ENCODE measurements around the gene OPN3. TPM values are rescaled to one million over a fixed set of nuclear protein-coding genes. Genes with fewer than 3 reads are reported as not detected.
A peak's percentile ranks its signal among the peaks of the same experiment; 100 is the strongest.
"Not testable (repeated sequence)": the region's sequence is repeated elsewhere in the genome, so short reads cannot be mapped to it uniquely, and the experiment has no call there.

Gene OPN3
- total and polyA plus RNA-seq, 12 donors: 4.1 to 42.9 (median 9.7) TPM

DNA sequence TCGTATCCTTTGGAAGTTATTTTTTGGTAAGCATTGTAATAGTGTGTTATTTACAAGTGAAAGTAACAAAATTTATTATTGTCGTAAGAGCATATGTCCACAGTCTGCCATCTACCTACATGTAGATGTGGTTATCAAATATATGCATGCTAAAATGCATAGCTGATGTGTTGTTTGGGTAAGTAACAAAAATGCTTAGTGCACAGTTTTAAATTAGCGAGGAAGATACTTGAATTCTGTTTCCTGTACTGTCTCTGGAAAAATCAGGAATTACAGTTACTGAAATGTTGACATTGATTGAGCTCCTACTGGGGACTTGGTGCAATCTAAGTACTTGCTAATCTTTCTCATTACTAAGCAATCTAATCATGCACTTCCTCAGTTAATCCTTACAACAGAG lies 26.2 kb upstream of the OPN3 start:
- DNase-seq: no peak
- H3K27ac ChIP-seq: no peak overlapping the region
- H3K36me3 ChIP-seq (replicated peaks in 1 of 2): no peaks in the 10 kb centered on the region
- 80 to 90% (median 86%) methylated on average over 3 of the region's 3 CpGs for WGBS, 4 donors
- H3K9me3 ChIP-seq (replicated peaks in 1 of 3): no peaks in the 10 kb centered on the region
- intact Hi-C loops (cut with DNase I): no loop called here
- no peak overlapping the region for H3K4me3 ChIP-seq
- TF ChIP-seq CTCF (IDR thresholded peaks at IDR 0.05) (no peak), POLR2A (IDR thresholded peaks at IDR 0.05) (no peak)
- no peaks in the 10 kb centered on the region for H3K27me3 ChIP-seq
- H3K4me1 ChIP-seq (replicated peaks in 1 of 2): no peaks in the 10 kb centered on the region

GRCh38 chr1:241660424-241660972 lies 20.3 kb upstream of the OPN3 start:
- TF ChIP-seq POLR2A (IDR thresholded peaks at IDR 0.05) (no peak), CTCF (IDR thresholded peaks at IDR 0.05) (no peak)
- Histone ChIP-seq H3K36me3 (replicated peaks in 1 of 2) (no peaks in the 10 kb centered on the region), H3K27me3 (no peaks in the 10 kb centered on the region), H3K27ac (no peak overlapping the region), H3K9me3 (replicated peaks in 1 of 3) (no peaks in the 10 kb centered on the region), H3K4me3 (no peak overlapping the region), H3K4me1 (replicated peaks in 1 of 2) (no peaks in the 10 kb centered on the region)
- no peak for DNase-seq
- 88 to 91% (median 90%) methylated on average over 5 of the region's 5 CpGs for WGBS, 4 donors
- intact Hi-C loops (cut with DNase I): no loop called here

GRCh38 chr1:241659016-241659415 lies 18.8 kb upstream of the OPN3 start:
- intact Hi-C loops (cut with DNase I); H3K27ac ChIP-seq; H3K4me3 ChIP-seq; H3K27me3 ChIP-seq; H3K9me3 ChIP-seq (replicated peaks in 1 of 3); DNase-seq; H3K36me3 ChIP-seq (replicated peaks in 1 of 2); H3K4me1 ChIP-seq (replicated peaks in 1 of 2): not testable (repeated sequence)
- 95 to 98% (median 96%) methylated on average over 2 of the region's 2 CpGs for WGBS, 4 donors

DNA sequence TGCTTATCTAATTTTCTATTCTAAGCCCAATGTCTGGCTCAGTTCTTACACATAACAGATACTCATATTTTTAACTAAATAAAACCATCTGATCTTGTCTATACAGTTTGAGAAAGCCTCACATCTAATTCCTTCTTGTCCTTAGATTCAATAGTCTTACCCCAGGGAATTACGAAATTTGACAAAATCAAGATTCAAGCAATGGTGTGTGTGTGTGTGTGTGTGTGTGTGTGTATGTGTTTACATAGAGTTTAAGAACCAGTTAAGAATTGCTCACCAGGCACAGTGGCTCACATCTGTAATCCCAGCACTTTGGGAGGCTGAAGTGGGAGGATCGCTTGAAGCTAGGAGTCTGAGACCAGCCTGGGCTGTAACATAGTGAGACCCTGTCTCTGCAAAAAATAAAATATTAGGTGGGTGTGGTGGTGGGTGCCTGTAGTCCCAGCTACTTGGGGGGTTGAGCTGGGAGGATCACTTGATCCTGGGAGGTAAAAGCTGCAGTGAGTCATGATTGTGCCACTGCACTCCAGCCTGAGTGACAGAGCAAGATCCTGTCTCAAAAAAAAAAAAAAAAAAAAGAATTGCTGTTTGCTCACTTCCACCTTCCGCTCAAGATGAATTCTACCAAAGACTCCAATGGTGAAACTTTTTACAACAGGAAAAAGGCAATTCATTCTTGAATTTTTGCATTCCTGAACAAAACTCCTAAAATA lies 18.1 kb upstream of the OPN3 start:
- H3K36me3 ChIP-seq (replicated peaks in 1 of 2): no peaks in the 10 kb centered on the region

More for the DNA sequence above, 18.1 kb upstream of the OPN3 start:
- DNase-seq: peak in 1 of 7 donors; percentile 48
- Histone ChIP-seq H3K27me3 (no peaks in the 10 kb centered on the region), H3K9me3 (replicated peaks in 1 of 3) (no peaks in the 10 kb centered on the region), H3K4me1 (replicated peaks in 1 of 2) (peaks cover 9 to 13% of the 10 kb centered on the region in 2 donors), H3K27ac (no peak overlapping the region), H3K4me3 (no peak overlapping the region)
- TF ChIP-seq CTCF (IDR thresholded peaks at IDR 0.05) (no peak), POLR2A (IDR thresholded peaks at IDR 0.05) (no peak)
- WGBS, 4 donors: 79 to 88% (median 82%) methylated on average over 3 of the region's 3 CpGs
- intact Hi-C loops (cut with DNase I): no loop called here
